ENCODE data around the gene TARP.

DNA sequence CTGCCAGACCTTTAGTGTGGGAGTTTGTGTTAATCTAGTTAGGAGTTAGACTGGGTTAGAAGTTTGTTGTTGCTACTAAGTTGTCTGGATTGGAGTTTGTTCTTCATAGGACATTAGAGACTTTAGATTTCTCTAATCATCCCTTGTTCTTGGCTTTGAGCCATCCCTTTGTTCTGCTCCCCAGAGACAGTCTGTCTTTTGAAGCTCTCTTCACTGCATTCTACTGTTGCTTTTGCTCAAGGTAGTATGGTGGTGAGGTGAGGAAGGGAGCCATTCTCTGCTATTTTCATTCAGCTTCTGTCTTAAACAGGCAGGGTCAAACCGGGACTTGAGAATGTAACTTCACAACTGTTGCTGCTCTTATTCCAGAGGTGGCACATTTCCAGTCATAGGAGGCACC, 10.4 kb upstream of the TARP start:
- TF ChIP-seq, protein P1, sequence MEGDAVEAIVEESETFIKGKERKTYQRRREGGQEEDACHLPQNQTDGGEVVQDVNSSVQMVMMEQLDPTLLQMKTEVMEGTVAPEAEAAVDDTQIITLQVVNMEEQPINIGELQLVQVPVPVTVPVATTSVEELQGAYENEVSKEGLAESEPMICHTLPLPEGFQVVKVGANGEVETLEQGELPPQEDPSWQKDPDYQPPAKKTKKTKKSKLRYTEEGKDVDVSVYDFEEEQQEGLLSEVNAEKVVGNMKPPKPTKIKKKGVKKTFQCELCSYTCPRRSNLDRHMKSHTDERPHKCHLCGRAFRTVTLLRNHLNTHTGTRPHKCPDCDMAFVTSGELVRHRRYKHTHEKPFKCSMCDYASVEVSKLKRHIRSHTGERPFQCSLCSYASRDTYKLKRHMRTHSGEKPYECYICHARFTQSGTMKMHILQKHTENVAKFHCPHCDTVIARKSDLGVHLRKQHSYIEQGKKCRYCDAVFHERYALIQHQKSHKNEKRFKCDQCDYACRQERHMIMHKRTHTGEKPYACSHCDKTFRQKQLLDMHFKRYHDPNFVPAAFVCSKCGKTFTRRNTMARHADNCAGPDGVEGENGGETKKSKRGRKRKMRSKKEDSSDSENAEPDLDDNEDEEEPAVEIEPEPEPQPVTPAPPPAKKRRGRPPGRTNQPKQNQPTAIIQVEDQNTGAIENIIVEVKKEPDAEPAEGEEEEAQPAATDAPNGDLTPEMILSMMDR (IDR thresholded peaks at IDR 0.05), result no peak
- TF ChIP-seq EZH2phosphoT487 (IDR thresholded peaks at IDR 0.05), result no peak
